Cortex of kidney (tissue), 1 donor: ENCODE measurements around the gene SELENOO.

Experiments
- DNase-seq: peaks from one replicate; lab custom pipeline; 2025; lab: John Stamatoyannopoulos, UW

Gene SELENOO

GRCh38 chr22:50253046-50253915, 52.5 kb downstream of the SELENOO start:
- no peak for DNase-seq

GRCh38 chr22:50253941-50254340, 53.1 kb downstream of the SELENOO start:
- no peak for DNase-seq

- DNase-seq, result no peak
Measured at GRCh38 chr22:50255099-50255498, 54.3 kb downstream of the SELENOO start.

GRCh38 chr22:50255607-50256006, 54.8 kb downstream of the SELENOO start:
- DNase-seq, result no peak

GRCh38 chr22:50256258-50256862, 55.5 kb downstream of the SELENOO start:
- DNase-seq, result no peak

GRCh38 chr22:50257041-50257440, 56.2 kb downstream of the SELENOO start:
- no peak for DNase-seq

- no peak for DNase-seq
Measured at GRCh38 chr22:50257451-50258360, 56.9 kb downstream of the SELENOO start.

GRCh38 chr22:50258361-50259292, 57.8 kb downstream of the SELENOO start:
- DNase-seq, result no peak

GRCh38 chr22:50259302-50259701, 58.5 kb downstream of the SELENOO start:
- DNase-seq, result no peak

- DNase-seq, result no peak
Measured at GRCh38 chr22:50260434-50260800, 59.6 kb downstream of the SELENOO start.

GRCh38 chr22:50260801-50261614, 60.2 kb downstream of the SELENOO start:
- DNase-seq, result no peak

- no peak for DNase-seq
Measured at GRCh38 chr22:50261615-50262459, 61.0 kb downstream of the SELENOO start, which contains the start of gene MAPK12. TSS of gene MAPK12 (minus strand) at chr22:50261683. CDS start at chr22:50261509, 174 bp downstream.

GRCh38 chr22:50262460-50262911, 61.7 kb downstream of the SELENOO start:
- no peak for DNase-seq

GRCh38 chr22:50262973-50263617, 62.3 kb downstream of the SELENOO start:
- DNase-seq, result no peak

- DNase-seq, result no peak
Measured at GRCh38 chr22:50264104-50264745, 63.4 kb downstream of the SELENOO start.

GRCh38 chr22:50264946-50265669, 64.3 kb downstream of the SELENOO start:
- DNase-seq, result no peak

GRCh38 chr22:50266994-50267393, 66.2 kb downstream of the SELENOO start:
- DNase-seq, result no peak
